Activated CD4-positive, alpha-beta T cell treated with anti-CD3 and anti-CD28 coated beads, Interleukin-2, amount 10 ng/mL, durations not matched to agents 24 days and 14 days (primary cell): ENCODE measurements around the gene SEC14L3. TPM values are rescaled to one million over a fixed set of nuclear protein-coding genes. Genes with fewer than 3 reads are reported as not detected.
A peak's percentile ranks its signal among the peaks of the same experiment; 100 is the strongest.
"Not testable (repeated sequence)": the region's sequence is repeated elsewhere in the genome, so short reads cannot be mapped to it uniquely, and the experiment has no call there.

Experiments used
- DNase-seq: peaks from one replicate; pipeline ENCODE4 v3.0.0; 2022
- H3K27ac Mint-ChIP-seq: one replicate; pipeline ENCODE4 v1.8.0; 2022; ENCODE audit warnings: mild to moderate bottlenecking, mixed read lengths
- H3K27me3 Mint-ChIP-seq: one replicate; pipeline ENCODE4 v1.8.0; 2022; ENCODE audit warnings: mixed read lengths
- H3K36me3 Mint-ChIP-seq: one replicate; pipeline ENCODE4 v1.8.0; 2022; ENCODE audit warnings: low read depth, mild to moderate bottlenecking, mixed read lengths
- H3K4me1 Mint-ChIP-seq: one replicate; pipeline ENCODE4 v1.8.0; 2021; ENCODE audit warnings: mixed read lengths
- H3K4me3 Mint-ChIP-seq: one replicate; pipeline ENCODE4 v1.8.0; 2022; ENCODE audit warnings: mild to moderate bottlenecking, moderate library complexity, mixed read lengths
- H3K9me3 Mint-ChIP-seq: one replicate; pipeline ENCODE4 v1.8.0; 2021; ENCODE audit warnings: mixed read lengths
- intact Hi-C: fragments of 100-400 bp; cut with micrococcal nuclease; formaldehyde crosslinking; loops from one replicate; pipeline ENCODE4 v1.15.1; 2023
- total RNA-seq: library from RNA; stranded (reverse); gene quantifications from 2 replicates; pipeline ENCODE4 v1.2.3, GENCODE V29; 2022

Gene SEC14L3
- total RNA-seq, 1 donor from 2014 or later = not detected

GRCh38 chr22:30472994-30473720 is 1.3 kb upstream of the SEC14L3 start:
- Mint-ChIP-seq H3K4me1 (peaks cover 8% of the 10 kb centered on the region), H3K27me3 (peaks cover 15% of the 10 kb centered on the region), H3K36me3 (no peaks in the 10 kb centered on the region), H3K27ac (no peak overlapping the region), H3K4me3 (no peak overlapping the region), H3K9me3 (no peaks in the 10 kb centered on the region)
- no peak for DNase-seq
- intact Hi-C loops = no loop called here

GRCh38 chr22:30470655-30471054 is 1.2 kb downstream of the SEC14L3 start:
- Mint-ChIP-seq H3K9me3 (peaks cover 2% of the 10 kb centered on the region), H3K36me3 (no peaks in the 10 kb centered on the region), H3K4me1 (peaks cover 8% of the 10 kb centered on the region), H3K4me3 (no peak overlapping the region), H3K27me3 (peaks cover 14% of the 10 kb centered on the region), H3K27ac (no peak overlapping the region)
- intact Hi-C loops = no loop called here
- no peak for DNase-seq

- Mint-ChIP-seq H3K4me1 (peaks cover 8% of the 10 kb centered on the region), H3K27me3 (peaks cover 14% of the 10 kb centered on the region), H3K9me3 (peaks cover 13% of the 10 kb centered on the region), H3K36me3 (no peaks in the 10 kb centered on the region), H3K27ac (no peak overlapping the region), H3K4me3 (no peak overlapping the region)
- no peak for DNase-seq
- intact Hi-C loops = no loop called here
Measured at GRCh38 chr22:30469165-30469564, 2.7 kb downstream of the SEC14L3 start.

- H3K4me3 Mint-ChIP-seq, H3K4me1 Mint-ChIP-seq, H3K27me3 Mint-ChIP-seq, intact Hi-C loops, H3K27ac Mint-ChIP-seq, H3K36me3 Mint-ChIP-seq, DNase-seq: not testable (repeated sequence)
- H3K9me3 Mint-ChIP-seq = peaks cover 11% of the 10 kb centered on the region
Measured at GRCh38 chr22:30460555-30460954, 11.3 kb downstream of the SEC14L3 start.

GRCh38 chr22:30460147-30460546 is 11.7 kb downstream of the SEC14L3 start:
- Mint-ChIP-seq H3K27me3 (peaks cover 4% of the 10 kb centered on the region), H3K27ac (no peak overlapping the region), H3K4me1 (peaks cover 8% of the 10 kb centered on the region), H3K9me3 (peaks cover 7% of the 10 kb centered on the region), H3K36me3 (no peaks in the 10 kb centered on the region), H3K4me3 (no peak overlapping the region)
- intact Hi-C loops = no loop called here
- no peak for DNase-seq

- intact Hi-C loops = no loop called here
- peak; percentile 86 for DNase-seq
- H3K27me3 Mint-ChIP-seq = no peaks in the 10 kb centered on the region
- H3K9me3 Mint-ChIP-seq = no peaks in the 10 kb centered on the region
- peaks cover 8% of the 10 kb centered on the region for H3K4me1 Mint-ChIP-seq
- no peaks in the 10 kb centered on the region for H3K36me3 Mint-ChIP-seq
- H3K27ac Mint-ChIP-seq = no peak overlapping the region
- H3K4me3 Mint-ChIP-seq = no peak overlapping the region
Measured at GRCh38 chr22:30459181-30460052, 12.4 kb downstream of the SEC14L3 start.

GRCh38 chr22:30457981-30458380 is 13.8 kb downstream of the SEC14L3 start:
- H3K27me3 Mint-ChIP-seq = no peaks in the 10 kb centered on the region
- no peaks in the 10 kb centered on the region for H3K36me3 Mint-ChIP-seq
- no peak overlapping the region for H3K4me3 Mint-ChIP-seq
- no peaks in the 10 kb centered on the region for H3K9me3 Mint-ChIP-seq
- intact Hi-C loops = no loop called here
- no peak for DNase-seq
- peaks cover 8% of the 10 kb centered on the region for H3K4me1 Mint-ChIP-seq
- no peak overlapping the region for H3K27ac Mint-ChIP-seq

GRCh38 chr22:30455075-30455840 is 16.6 kb downstream of the SEC14L3 start:
- Mint-ChIP-seq H3K36me3 (no peaks in the 10 kb centered on the region), H3K27me3 (peaks cover 4% of the 10 kb centered on the region), H3K4me1 (peaks cover 8% of the 10 kb centered on the region), H3K4me3 (no peak overlapping the region), H3K27ac (no peak overlapping the region), H3K9me3 (no peaks in the 10 kb centered on the region)
- DNase-seq = no peak
- intact Hi-C loops = no loop called here

- intact Hi-C loops = no loop called here
- peaks cover 4% of the 10 kb centered on the region for H3K27me3 Mint-ChIP-seq
- H3K9me3 Mint-ChIP-seq = no peaks in the 10 kb centered on the region
- no peak overlapping the region for H3K4me3 Mint-ChIP-seq
- DNase-seq = peak; percentile 75
- H3K27ac Mint-ChIP-seq = no peak overlapping the region
- no peaks in the 10 kb centered on the region for H3K4me1 Mint-ChIP-seq
- H3K36me3 Mint-ChIP-seq = no peaks in the 10 kb centered on the region
Measured at GRCh38 chr22:30453731-30454510, 17.9 kb downstream of the SEC14L3 start.

GRCh38 chr22:30452861-30453260 is 19.0 kb downstream of the SEC14L3 start:
- H3K27ac Mint-ChIP-seq = no peak overlapping the region
- DNase-seq = no peak
- peaks cover 4% of the 10 kb centered on the region for H3K27me3 Mint-ChIP-seq
- no peaks in the 10 kb centered on the region for H3K4me1 Mint-ChIP-seq
- H3K4me3 Mint-ChIP-seq = no peak overlapping the region
- intact Hi-C loops = no loop called here
- H3K36me3 Mint-ChIP-seq = no peaks in the 10 kb centered on the region
- no peaks in the 10 kb centered on the region for H3K9me3 Mint-ChIP-seq

GRCh38 chr22:30451488-30451887 is 20.3 kb downstream of the SEC14L3 start:
- H3K9me3 Mint-ChIP-seq, H3K27me3 Mint-ChIP-seq, intact Hi-C loops, H3K36me3 Mint-ChIP-seq, H3K4me3 Mint-ChIP-seq, DNase-seq, H3K27ac Mint-ChIP-seq, H3K4me1 Mint-ChIP-seq: not testable (repeated sequence)

- Mint-ChIP-seq H3K9me3 (peaks cover 3% of the 10 kb centered on the region), H3K27ac (no peak overlapping the region), H3K4me3 (no peak overlapping the region), H3K4me1 (peaks cover 9% of the 10 kb centered on the region), H3K27me3 (peaks cover 15% of the 10 kb centered on the region), H3K36me3 (peaks cover 3% of the 10 kb centered on the region)
- no peak for DNase-seq
- intact Hi-C loops = no loop called here
Measured at GRCh38 chr22:30447656-30448055, 24.2 kb downstream of the SEC14L3 start.

- H3K36me3 Mint-ChIP-seq = peaks cover 6% of the 10 kb centered on the region
- H3K4me1 Mint-ChIP-seq = peaks cover 21% of the 10 kb centered on the region
- H3K4me3 Mint-ChIP-seq = no peak overlapping the region
- DNase-seq = no peak
- intact Hi-C loops = loop anchor here (2.0 kb wide), 1 partner anchor 39 kb away; no protein-coding TSS in a partner anchor
- H3K27ac Mint-ChIP-seq = no peak overlapping the region
- peaks cover 19% of the 10 kb centered on the region for H3K27me3 Mint-ChIP-seq
- H3K9me3 Mint-ChIP-seq = peaks cover 3% of the 10 kb centered on the region
Measured at GRCh38 chr22:30445438-30446145, 26.2 kb downstream of the SEC14L3 start.
